BLaER1 (cell line): ENCODE results near the gene ANKRD6.

Experiments
- H3K27ac ChIP-seq: shearing (Covaris generic); formaldehyde crosslinking; 2 replicates; pipeline ENCODE4 v1.8.1; 2022
- H3K27me3 ChIP-seq: shearing (Covaris generic); formaldehyde crosslinking; 2 replicates; pipeline ENCODE4 v1.8.1; 2022
- H3K36me3 ChIP-seq: shearing (Covaris generic); formaldehyde crosslinking; 2 replicates; pipeline ENCODE4 v1.8.1; 2022
- H3K4me1 ChIP-seq: shearing (Covaris generic); formaldehyde crosslinking; 2 replicates; pipeline ENCODE4 v1.8.1; 2022
- H3K4me2 ChIP-seq: shearing (Covaris generic); formaldehyde crosslinking; 2 replicates; pipeline ENCODE4 v1.8.1; 2022
- H3K4me3 ChIP-seq: shearing (Covaris generic); formaldehyde crosslinking; 2 replicates; pipeline ENCODE4 v1.8.1; 2022
- H3K9ac ChIP-seq: shearing (Covaris generic); formaldehyde crosslinking; 2 replicates; pipeline ENCODE4 v1.8.1; 2022
- H3K9me3 ChIP-seq: shearing (Covaris generic); formaldehyde crosslinking; 2 replicates; pipeline ENCODE4 v1.8.1; 2022
- H4K20me1 ChIP-seq: shearing (Covaris generic); formaldehyde crosslinking; 2 replicates; pipeline ENCODE4 v1.8.1; 2022
- Cebpa-rat ChIP-seq: shearing (Covaris generic); IDR thresholded peaks from 2 replicates; pipeline ENCODE4 v1.8.1; 2022

Gene ANKRD6

DNA sequence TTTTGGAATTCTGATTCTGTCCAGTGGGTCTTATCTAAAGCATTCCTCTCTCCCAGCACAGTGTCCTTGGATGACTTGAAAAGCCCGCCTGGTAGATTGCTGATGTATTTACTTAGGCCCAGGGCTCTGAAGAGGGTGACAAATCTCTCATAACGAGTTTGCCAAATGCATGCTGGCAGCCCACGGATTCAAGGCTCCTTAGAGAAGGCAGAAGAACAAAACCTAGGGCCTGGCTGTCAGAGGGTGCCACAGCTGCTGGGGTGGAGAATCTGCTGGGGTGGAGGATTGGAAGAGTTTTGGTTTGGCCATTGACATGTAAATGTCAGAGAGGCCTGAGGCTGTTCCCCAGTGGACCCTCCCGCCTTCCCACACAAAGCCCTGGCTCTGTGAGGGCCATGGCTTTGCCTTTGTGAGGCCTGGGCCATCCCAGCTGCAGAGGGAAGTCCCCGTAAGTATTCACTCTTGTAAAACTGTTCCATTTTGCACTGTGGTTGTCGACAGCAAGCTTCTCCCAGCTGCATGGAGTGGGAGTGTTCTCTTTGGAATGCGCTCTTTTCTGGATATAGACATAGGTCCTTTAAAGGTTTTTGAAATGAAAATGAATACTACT is 50.3 kb downstream of the ANKRD6 start:
- Histone ChIP-seq H3K9me3 (no peaks in the 10 kb centered on the region), H3K4me3 (no peak overlapping the region), H3K27ac (no peak overlapping the region), H3K36me3 (no peaks in the 10 kb centered on the region), H4K20me1 (no peaks in the 10 kb centered on the region), H3K4me2 (no peak overlapping the region), H3K9ac (no peak overlapping the region), H3K27me3 (no peaks in the 10 kb centered on the region), H3K4me1 (no peaks in the 10 kb centered on the region)
- TF ChIP-seq Cebpa-rat, result no peak

DNA sequence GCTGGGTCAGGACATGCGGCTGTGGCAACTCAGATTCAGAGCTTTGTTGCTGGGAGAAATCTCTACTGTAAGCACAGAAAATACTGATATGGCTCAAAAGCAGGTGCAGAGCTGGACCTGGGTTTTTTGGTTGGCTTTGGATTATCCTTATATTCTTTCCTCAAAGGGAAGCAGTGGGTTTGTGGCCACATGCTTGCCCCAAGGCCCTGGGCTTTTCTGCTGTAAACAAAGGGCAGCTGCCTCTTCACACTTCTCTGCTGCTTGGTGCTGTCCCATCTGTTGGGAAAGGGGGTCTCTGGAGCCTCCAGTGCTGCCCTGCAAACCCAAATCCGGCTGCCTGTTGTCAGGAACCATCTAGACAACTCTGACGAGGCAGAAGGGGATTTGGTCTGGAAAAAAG is 52.4 kb downstream of the ANKRD6 start:
- no peaks in the 10 kb centered on the region for H3K9me3 ChIP-seq
- H3K4me3 ChIP-seq, result no peak overlapping the region
- H3K9ac ChIP-seq, result no peak overlapping the region
- H3K4me2 ChIP-seq, result no peak overlapping the region
- no peak for TF ChIP-seq Cebpa-rat
- H3K27me3 ChIP-seq, result no peaks in the 10 kb centered on the region
- no peak overlapping the region for H3K27ac ChIP-seq
- H3K36me3 ChIP-seq, result no peaks in the 10 kb centered on the region
- no peaks in the 10 kb centered on the region for H4K20me1 ChIP-seq
- no peaks in the 10 kb centered on the region for H3K4me1 ChIP-seq

DNA sequence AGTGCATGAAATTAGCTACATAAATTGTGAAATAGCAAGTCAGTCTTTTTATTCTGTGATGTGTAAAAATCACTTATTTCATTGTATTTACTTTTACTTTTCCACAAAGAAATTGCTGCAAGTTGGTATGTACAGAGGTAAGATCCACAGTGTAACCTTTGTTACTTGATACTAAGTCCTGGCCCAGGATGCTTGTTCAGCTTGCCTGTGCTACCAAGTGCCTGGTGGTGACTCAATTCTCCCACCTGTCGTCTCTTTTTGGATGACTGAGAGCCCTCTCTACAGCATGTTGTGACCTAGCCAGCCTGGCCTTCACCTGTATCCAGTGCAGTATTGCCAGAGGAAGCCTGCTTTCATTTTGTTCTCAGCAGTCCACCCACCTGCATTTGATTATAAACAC is 54.9 kb downstream of the ANKRD6 start:
- H3K9ac ChIP-seq, result no peak overlapping the region
- no peaks in the 10 kb centered on the region for H3K27me3 ChIP-seq
- no peak overlapping the region for H3K4me2 ChIP-seq
- no peaks in the 10 kb centered on the region for H4K20me1 ChIP-seq
- no peak overlapping the region for H3K4me3 ChIP-seq
- no peaks in the 10 kb centered on the region for H3K9me3 ChIP-seq
- TF ChIP-seq Cebpa-rat, result no peak
- H3K27ac ChIP-seq, result no peak overlapping the region
- H3K36me3 ChIP-seq, result no peaks in the 10 kb centered on the region
- H3K4me1 ChIP-seq, result no peaks in the 10 kb centered on the region

DNA sequence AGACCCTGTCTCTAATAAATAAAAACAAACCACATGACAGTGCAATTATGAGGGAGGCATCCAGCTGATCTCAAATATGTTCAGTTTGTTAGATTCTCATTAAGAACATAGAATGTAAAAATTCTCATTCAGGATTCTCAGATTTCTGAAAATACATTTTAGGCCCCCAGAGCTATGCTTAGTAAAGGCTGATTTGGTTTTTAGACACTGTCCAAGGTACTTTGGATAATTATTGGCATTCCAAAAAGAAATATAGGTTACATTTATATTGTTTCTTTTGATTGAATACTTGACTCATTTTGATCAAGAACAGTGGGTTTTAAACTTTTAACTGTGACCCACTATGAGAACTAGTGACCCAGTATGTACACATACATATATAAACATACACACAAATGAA is 55.5 kb downstream of the ANKRD6 start:
- no peaks in the 10 kb centered on the region for H4K20me1 ChIP-seq
- no peak overlapping the region for H3K9ac ChIP-seq
- no peaks in the 10 kb centered on the region for H3K4me1 ChIP-seq
- TF ChIP-seq Cebpa-rat, result no peak
- H3K4me2 ChIP-seq, result no peak overlapping the region
- no peak overlapping the region for H3K27ac ChIP-seq
- no peaks in the 10 kb centered on the region for H3K27me3 ChIP-seq
- H3K4me3 ChIP-seq, result no peak overlapping the region
- no peaks in the 10 kb centered on the region for H3K9me3 ChIP-seq
- H3K36me3 ChIP-seq, result no peaks in the 10 kb centered on the region

DNA sequence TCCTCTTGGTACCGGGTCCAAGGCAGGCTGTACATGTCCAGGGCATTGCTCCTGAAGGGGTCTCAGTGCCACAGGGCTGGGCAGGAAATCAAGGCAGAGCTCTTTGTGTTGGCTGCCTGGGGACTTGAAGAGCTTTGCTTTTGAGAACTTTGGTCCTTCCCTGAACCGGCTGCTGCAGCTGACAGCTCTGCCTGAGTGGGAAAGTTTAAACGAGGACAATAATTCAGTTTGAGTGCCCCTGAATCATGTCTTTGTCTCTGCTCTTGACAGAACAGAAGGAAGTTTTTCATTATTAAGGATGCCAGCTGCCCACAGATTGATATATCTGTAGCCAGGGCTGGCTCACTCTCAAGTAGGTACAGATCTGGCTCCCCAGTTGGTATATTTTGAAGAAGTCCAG is 56.1 kb downstream of the ANKRD6 start:
- Histone ChIP-seq H3K27ac (no peak overlapping the region), H3K36me3 (no peaks in the 10 kb centered on the region), H3K9ac (no peak overlapping the region), H3K4me1 (no peaks in the 10 kb centered on the region), H3K27me3 (no peaks in the 10 kb centered on the region), H3K4me2 (no peak overlapping the region), H4K20me1 (no peaks in the 10 kb centered on the region), H3K4me3 (no peak overlapping the region), H3K9me3 (no peaks in the 10 kb centered on the region)
- TF ChIP-seq Cebpa-rat, result no peak

DNA sequence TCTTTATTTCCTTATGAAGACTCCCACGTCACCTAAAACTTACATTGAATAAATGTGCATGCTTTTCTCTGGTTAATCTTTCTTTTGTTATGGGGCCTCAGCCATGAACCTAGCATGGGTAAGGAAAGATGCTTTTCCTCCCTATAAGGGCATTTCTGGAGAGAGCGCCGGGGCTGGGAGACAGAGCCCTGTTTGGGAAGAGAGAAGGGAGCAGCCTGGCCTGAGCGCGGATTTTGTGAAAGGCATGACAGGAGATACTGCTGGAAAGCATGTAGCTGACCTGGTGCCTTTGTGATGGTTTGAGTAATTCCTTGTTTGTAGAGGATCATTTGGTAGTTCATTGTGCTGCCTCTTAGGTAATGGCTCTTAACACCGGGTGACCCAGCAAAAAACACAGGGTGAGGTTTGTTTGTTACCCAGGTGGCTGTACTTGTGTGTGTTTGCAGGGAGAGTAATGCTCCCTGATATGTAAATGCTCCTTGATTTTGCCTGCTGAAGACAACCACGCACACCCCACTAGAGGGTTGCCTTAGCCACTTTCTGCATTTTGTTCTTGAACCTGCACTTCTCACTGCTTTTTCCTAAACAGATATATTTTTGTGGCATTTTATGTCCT is 59.2 kb downstream of the ANKRD6 start:
- no peaks in the 10 kb centered on the region for H4K20me1 ChIP-seq
- H3K4me1 ChIP-seq, result no peaks in the 10 kb centered on the region
- no peak overlapping the region for H3K4me3 ChIP-seq
- H3K9ac ChIP-seq, result no peak overlapping the region
- H3K27ac ChIP-seq, result no peak overlapping the region
- TF ChIP-seq Cebpa-rat, result no peak
- no peaks in the 10 kb centered on the region for H3K27me3 ChIP-seq
- H3K36me3 ChIP-seq, result no peaks in the 10 kb centered on the region
- no peaks in the 10 kb centered on the region for H3K9me3 ChIP-seq
- no peak overlapping the region for H3K4me2 ChIP-seq

DNA sequence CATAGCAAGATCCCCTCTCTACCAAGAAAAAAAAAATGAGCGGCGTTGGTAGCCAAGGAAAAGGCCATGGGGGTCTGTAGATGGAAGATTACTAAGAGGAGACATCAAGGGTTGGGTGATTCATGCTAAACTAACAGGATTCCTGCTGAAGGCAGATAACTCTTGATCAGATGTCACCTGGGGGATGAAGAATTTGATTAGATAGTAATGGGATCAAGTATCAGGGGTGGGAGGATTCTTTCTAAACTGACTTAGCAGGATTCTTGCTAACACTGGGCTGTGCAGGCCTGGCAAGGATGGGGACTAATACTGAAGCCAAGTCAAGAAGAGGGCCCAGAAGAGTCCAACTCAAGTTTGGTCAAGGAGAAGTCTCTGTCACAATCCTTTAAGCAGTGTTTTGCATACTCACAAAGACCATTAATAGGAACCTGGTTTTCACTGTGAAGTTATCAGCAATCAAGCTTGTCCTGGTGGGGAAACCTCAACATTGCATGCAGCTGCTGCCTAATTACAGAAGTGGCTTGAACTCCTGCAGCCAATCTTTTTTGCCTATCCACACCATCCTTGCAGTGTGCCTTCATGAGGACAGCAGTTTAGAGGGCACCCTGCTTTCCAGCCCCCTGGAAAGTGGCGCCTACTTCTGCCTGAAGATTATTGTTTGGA is 61.3 kb downstream of the ANKRD6 start:
- Histone ChIP-seq H3K27me3 (no peaks in the 10 kb centered on the region), H3K4me2 (no peak overlapping the region), H4K20me1 (no peaks in the 10 kb centered on the region), H3K4me1 (no peaks in the 10 kb centered on the region), H3K4me3 (no peak overlapping the region), H3K9ac (no peak overlapping the region), H3K9me3 (no peaks in the 10 kb centered on the region), H3K27ac (no peak overlapping the region), H3K36me3 (no peaks in the 10 kb centered on the region)
- no peak for TF ChIP-seq Cebpa-rat

DNA sequence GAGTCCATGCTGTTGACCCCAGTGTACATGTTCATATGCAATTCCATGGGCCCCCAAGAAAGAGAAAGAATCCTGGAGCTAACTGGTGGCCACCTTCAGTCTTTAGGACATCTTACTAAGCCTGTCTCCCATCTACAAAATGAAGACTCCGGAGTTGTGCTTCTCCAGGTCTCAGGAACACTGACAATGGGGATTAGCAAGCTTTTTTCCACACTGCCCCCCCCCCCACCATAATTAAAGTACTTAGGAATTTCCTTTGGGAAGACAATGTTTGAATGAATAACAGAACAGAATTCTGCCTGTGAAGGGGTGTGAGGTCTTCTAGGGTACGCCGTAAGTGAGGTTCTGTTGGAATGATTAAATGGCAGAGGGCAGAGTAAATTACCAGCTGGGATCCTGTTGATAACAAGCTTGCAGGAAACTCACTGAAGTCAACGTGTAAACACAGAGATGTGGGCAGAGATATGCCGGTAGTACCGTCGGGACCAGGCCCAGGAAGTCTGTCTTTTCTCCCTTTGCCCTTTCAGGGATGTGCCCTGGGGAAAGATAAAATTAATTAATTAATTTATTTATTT is 63.1 kb downstream of the ANKRD6 start:
- H4K20me1 ChIP-seq, result no peaks in the 10 kb centered on the region
- no peaks in the 10 kb centered on the region for H3K27me3 ChIP-seq
- no peak overlapping the region for H3K9ac ChIP-seq

DNA sequence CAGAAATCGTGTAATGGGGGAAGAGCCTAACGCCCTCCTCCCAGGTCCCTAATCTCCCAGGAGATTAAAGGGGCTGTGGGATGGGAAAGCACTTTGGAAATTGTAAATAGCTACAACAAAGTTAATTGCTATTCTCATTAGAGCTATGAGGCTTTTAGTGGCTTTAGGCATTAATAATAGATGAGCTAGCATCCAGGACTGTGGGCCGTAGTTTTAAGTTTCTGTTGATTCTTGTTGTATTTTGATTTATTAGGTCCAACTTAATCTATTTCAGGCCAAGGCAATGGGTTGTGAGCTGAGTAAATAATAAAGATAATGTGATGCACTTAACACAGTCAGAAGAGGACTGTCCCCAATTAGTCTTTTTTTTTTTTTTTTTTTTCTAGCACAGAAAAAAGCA is 67.7 kb downstream of the ANKRD6 start:
- Histone ChIP-seq H3K27me3 (no peaks in the 10 kb centered on the region), H3K36me3 (no peaks in the 10 kb centered on the region), H3K9me3 (no peaks in the 10 kb centered on the region), H3K4me2 (no peak overlapping the region), H4K20me1 (no peaks in the 10 kb centered on the region), H3K9ac (no peak overlapping the region), H3K27ac (no peak overlapping the region), H3K4me3 (no peak overlapping the region), H3K4me1 (no peaks in the 10 kb centered on the region)
- TF ChIP-seq Cebpa-rat, result no peak

More for the DNA sequence above, 63.1 kb downstream of the ANKRD6 start:
- Histone ChIP-seq H3K4me2 (no peak overlapping the region), H3K4me3 (no peak overlapping the region), H3K36me3 (no peaks in the 10 kb centered on the region), H3K4me1 (no peaks in the 10 kb centered on the region), H3K9me3 (no peaks in the 10 kb centered on the region), H3K27ac (no peak overlapping the region)
- TF ChIP-seq Cebpa-rat, result no peak

DNA sequence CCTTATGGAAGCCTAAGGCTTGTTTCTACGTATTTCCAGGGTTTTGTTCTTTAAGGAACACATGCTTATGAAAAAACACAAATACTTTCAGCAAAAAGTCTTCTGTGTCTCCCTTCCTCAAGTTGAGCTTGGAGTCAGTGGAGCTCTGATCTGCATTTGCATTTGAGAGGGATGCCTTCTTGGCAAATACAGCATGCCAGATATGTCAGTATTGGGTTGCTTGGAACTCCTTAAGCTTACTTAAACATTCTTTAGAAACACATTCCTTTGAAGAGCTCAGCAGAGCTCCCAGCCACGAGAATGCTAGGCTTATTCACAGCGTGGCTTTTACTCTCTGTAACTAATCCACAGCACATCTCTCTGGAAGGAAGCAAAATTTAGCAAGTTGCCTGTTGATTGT is 68.3 kb downstream of the ANKRD6 start:
- Histone ChIP-seq H3K36me3 (no peaks in the 10 kb centered on the region), H3K27me3 (no peaks in the 10 kb centered on the region), H3K9me3 (no peaks in the 10 kb centered on the region), H3K9ac (no peak overlapping the region), H3K27ac (no peak overlapping the region), H3K4me1 (no peaks in the 10 kb centered on the region), H3K4me2 (no peak overlapping the region), H3K4me3 (no peak overlapping the region), H4K20me1 (no peaks in the 10 kb centered on the region)
- no peak for TF ChIP-seq Cebpa-rat
